ENCODE data around the gene PRSS2. TPM values are rescaled to one million over a fixed set of nuclear protein-coding genes. Genes with fewer than 3 reads are reported as not detected.
"Not testable (repeated sequence)": the region's sequence is repeated elsewhere in the genome, so short reads cannot be mapped to it uniquely, and the experiment has no call there.

Gene PRSS2
- total and polyA plus RNA-seq, 7 experiments from 2014 or later, result not detected

DNA sequence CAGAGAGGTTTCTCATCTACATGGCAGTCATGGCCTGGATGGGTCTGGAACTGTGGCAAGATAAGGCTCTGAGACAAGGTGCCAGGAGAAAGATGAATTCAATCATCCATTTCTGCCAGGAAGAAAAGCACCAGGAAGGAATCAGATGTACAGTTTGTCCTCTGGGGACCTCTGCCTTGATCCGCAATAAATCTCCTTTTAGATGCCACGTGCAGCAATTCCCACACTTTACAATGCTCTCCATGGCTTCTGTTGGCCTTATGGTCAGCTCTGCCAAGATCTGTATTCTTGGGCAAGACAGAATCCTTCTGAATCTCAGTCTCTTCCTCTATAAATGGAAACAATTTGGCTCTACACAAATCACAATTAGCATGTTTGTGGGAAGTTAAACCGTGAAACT, 12.5 kb upstream of the PRSS2 start:
- ATAC-seq, result not testable (repeated sequence)

DNA sequence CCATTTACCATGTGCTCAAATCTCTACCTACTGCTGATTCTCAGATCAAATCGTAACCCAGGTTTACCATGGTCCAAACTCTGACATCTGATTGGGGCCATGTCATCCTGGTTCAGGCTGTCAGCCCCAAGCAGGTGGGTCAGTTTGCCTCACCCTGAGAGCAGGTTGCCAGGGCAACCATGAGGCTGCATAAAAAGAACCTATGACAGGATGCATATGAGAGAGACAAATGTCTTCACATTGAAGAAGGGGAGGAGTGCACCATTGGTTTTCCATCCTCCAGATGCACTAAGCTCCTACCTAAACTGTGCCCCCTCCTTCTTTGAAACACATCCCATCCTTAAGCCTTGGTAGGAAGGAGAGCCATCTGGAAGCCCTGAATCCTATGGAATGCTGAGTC, 11.3 kb upstream of the PRSS2 start:
- CTCF ChIA-PET, result no interaction called here
- H3K9me3 Mint-ChIP-seq, result no peaks in the 10 kb centered on the region
- Histone ChIP-seq H3K27me3 (ENCODE audit: control insufficient read depth in 2 of 2, insufficient read depth in 2 of 2, low read length in 2 of 2) (no peaks in the 10 kb centered on the region), H3K4me3 (ENCODE audit: low read length) (no peak overlapping the region), H3K4me1 (ENCODE audit: control insufficient read depth in 2 of 2, insufficient read depth in 2 of 2, low read length in 2 of 2) (no peaks in the 10 kb centered on the region), H3K36me3 (ENCODE audit: control insufficient read depth in 2 of 3, insufficient read depth in 3 of 3, low read length in 3 of 3) (no peaks in the 10 kb centered on the region), H3K9me3 (ENCODE audit: control insufficient read depth in 2 of 3, low read length in 3 of 3) (no peaks in the 10 kb centered on the region), H3K27ac (ENCODE audit: low read depth, low read length) (no peak overlapping the region)
- POLR2A ChIA-PET, result no interaction called here
- intact Hi-C loops (cut with micrococcal nuclease), result no loop called here
- peaks cover 0 to 3% (median 0%) of the 10 kb centered on the region in 5 donors for H3K27me3 Mint-ChIP-seq
- no peak for DNase-seq
- H3K4me3 Mint-ChIP-seq, result no peak overlapping the region
- no peaks in the 10 kb centered on the region for H3K36me3 Mint-ChIP-seq
- no peak for ATAC-seq
- H3K4me1 Mint-ChIP-seq, result peaks cover 0 to 3% (median 0%) of the 10 kb centered on the region in 7 donors
- H3K27ac Mint-ChIP-seq, result no peak overlapping the region

More for the DNA sequence above, 12.5 kb upstream of the PRSS2 start:
- H3K27ac Mint-ChIP-seq; H3K4me1 ChIP-seq (ENCODE audit: control insufficient read depth in 2 of 2, insufficient read depth in 2 of 2, low read length in 2 of 2); H3K36me3 Mint-ChIP-seq; intact Hi-C loops (cut with micrococcal nuclease); DNase-seq; H3K4me3 ChIP-seq (ENCODE audit: low read length); H3K27me3 ChIP-seq (ENCODE audit: control insufficient read depth in 2 of 2, insufficient read depth in 2 of 2, low read length in 2 of 2); H3K27ac ChIP-seq (ENCODE audit: low read depth, low read length); H3K4me3 Mint-ChIP-seq; CTCF ChIA-PET; H3K27me3 Mint-ChIP-seq; H3K9me3 ChIP-seq (ENCODE audit: control insufficient read depth in 2 of 3, low read length in 3 of 3); H3K4me1 Mint-ChIP-seq; H3K9me3 Mint-ChIP-seq; POLR2A ChIA-PET; H3K36me3 ChIP-seq (ENCODE audit: control insufficient read depth in 2 of 3, insufficient read depth in 3 of 3, low read length in 3 of 3): not testable (repeated sequence)

DNA sequence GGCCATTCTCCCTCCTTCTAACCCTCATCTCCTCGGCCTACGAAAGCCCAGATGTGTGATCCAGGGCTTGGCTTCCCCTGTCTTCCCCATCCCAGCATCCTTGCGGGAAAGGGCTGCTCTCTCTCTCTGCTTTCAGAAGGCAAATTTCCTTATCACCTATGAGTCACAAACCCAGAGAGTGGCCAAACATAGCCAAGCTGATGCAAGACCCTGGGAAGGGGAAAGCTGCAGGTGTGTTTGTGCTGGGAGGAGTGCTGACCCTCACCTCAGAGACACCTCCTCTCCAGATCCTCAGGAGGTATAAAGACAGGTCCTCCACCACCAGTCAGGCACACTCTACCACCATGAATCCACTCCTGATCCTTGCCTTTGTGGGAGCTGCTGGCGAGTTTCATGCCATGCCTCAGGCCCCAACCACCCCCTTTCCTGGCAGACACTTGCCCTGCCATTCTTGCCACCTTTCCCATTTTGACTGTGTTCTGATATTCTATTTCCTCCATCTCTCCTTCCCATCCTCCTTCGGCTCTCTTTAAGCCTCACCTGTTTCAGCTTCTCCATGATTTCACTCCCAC, 10.6 kb upstream of the PRSS2 start:
- CTCF ChIA-PET, result no interaction called here
- no peaks in the 10 kb centered on the region for H3K9me3 Mint-ChIP-seq
- ATAC-seq (no peak), DNase-seq (no peak)
- no peaks in the 10 kb centered on the region for H3K27me3 ChIP-seq (ENCODE audit: control insufficient read depth in 2 of 2, insufficient read depth in 2 of 2, low read length in 2 of 2)
- no peaks in the 10 kb centered on the region for H3K36me3 ChIP-seq (ENCODE audit: control insufficient read depth in 2 of 3, insufficient read depth in 3 of 3, low read length in 3 of 3)
- no peak overlapping the region for H3K4me3 Mint-ChIP-seq
- H3K27ac Mint-ChIP-seq, result no peak overlapping the region
- intact Hi-C loops (cut with micrococcal nuclease), result no loop called here
- peaks cover 0 to 3% (median 0%) of the 10 kb centered on the region in 7 donors for H3K4me1 Mint-ChIP-seq
- no peak overlapping the region for H3K4me3 ChIP-seq (ENCODE audit: low read length)
- POLR2A ChIA-PET, result no interaction called here
- H3K9me3 ChIP-seq (ENCODE audit: control insufficient read depth in 2 of 3, low read length in 3 of 3), result no peaks in the 10 kb centered on the region
- no peak overlapping the region for H3K27ac ChIP-seq (ENCODE audit: low read depth, low read length)
- no peaks in the 10 kb centered on the region for H3K36me3 Mint-ChIP-seq
- H3K4me1 ChIP-seq (ENCODE audit: control insufficient read depth in 2 of 2, insufficient read depth in 2 of 2, low read length in 2 of 2), result no peaks in the 10 kb centered on the region
- H3K27me3 Mint-ChIP-seq, result peaks cover 0 to 3% (median 0%) of the 10 kb centered on the region in 5 donors

DNA sequence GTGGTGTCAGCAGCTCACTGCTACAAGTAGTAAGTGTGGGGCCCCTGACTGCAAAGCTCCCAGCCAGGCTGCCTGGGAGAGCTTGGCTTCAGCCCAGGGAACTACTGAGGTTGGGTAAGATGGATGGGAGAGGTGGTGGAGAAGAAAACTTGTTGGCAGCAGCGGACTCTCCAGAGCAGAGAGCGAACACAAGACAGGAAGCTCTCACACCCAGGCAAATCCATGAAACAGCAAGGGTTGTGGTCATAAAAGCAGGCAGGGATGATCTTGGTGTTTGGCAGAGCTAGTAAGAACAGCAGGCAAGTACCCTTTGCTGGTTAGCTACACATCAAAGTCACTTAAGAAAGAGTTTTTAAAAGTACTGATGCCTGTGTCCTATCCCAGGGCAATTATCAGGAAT, 9.2 kb upstream of the PRSS2 start:
- H3K4me1 ChIP-seq (ENCODE audit: control insufficient read depth in 2 of 2, insufficient read depth in 2 of 2, low read length in 2 of 2); H3K9me3 ChIP-seq (ENCODE audit: control insufficient read depth in 2 of 3, low read length in 3 of 3); H3K27me3 Mint-ChIP-seq; H3K36me3 ChIP-seq (ENCODE audit: control insufficient read depth in 2 of 3, insufficient read depth in 3 of 3, low read length in 3 of 3); ATAC-seq; intact Hi-C loops (cut with micrococcal nuclease); H3K9me3 Mint-ChIP-seq; H3K27ac ChIP-seq (ENCODE audit: low read depth, low read length); DNase-seq; H3K4me1 Mint-ChIP-seq; POLR2A ChIA-PET; H3K27me3 ChIP-seq (ENCODE audit: control insufficient read depth in 2 of 2, insufficient read depth in 2 of 2, low read length in 2 of 2); H3K4me3 Mint-ChIP-seq; H3K36me3 Mint-ChIP-seq; H3K4me3 ChIP-seq (ENCODE audit: low read length); H3K27ac Mint-ChIP-seq: not testable (repeated sequence)
- CTCF ChIA-PET, result interaction anchor here (0.6 kb wide), 1 partner anchor 249 kb away, joined by 5 read pairs; no protein-coding TSS in a partner anchor

DNA sequence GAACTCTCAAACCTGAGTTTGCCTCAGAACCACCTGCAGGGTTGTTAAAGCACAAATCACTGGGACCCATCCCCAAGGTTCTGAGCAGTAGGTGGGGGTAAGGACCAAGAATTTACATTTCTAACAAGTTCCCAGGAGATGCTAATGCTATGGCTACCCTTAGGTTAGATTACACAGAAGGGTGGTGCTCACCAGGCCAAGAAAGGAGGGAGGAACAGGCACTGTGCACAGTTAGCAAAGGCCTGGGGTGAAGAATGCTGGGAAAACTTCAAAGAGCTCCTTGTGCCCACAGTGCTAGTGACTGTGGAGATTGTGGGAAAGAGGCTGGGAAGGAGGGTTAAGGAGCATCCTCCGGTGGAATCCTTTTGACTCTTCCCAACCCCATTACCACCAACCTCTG, 8.7 kb upstream of the PRSS2 start:
- no peak overlapping the region for H3K4me3 Mint-ChIP-seq
- no peaks in the 10 kb centered on the region for H3K9me3 Mint-ChIP-seq
- H3K27ac ChIP-seq (ENCODE audit: low read depth, low read length), result no peak overlapping the region
- CTCF ChIA-PET, result interaction anchor here (0.6 kb wide), 1 partner anchor 249 kb away, joined by 5 read pairs; no protein-coding TSS in a partner anchor
- POLR2A ChIA-PET, result no interaction called here
- H3K36me3 ChIP-seq (ENCODE audit: control insufficient read depth in 2 of 3, insufficient read depth in 3 of 3, low read length in 3 of 3), result no peaks in the 10 kb centered on the region
- DNase-seq (no peak), ATAC-seq (no peak)
- no peaks in the 10 kb centered on the region for H3K36me3 Mint-ChIP-seq
- peaks cover 0 to 3% (median 0%) of the 10 kb centered on the region in 7 donors for H3K4me1 Mint-ChIP-seq
- H3K27me3 ChIP-seq (ENCODE audit: control insufficient read depth in 2 of 2, insufficient read depth in 2 of 2, low read length in 2 of 2), result no peaks in the 10 kb centered on the region
- no peaks in the 10 kb centered on the region for H3K4me1 ChIP-seq (ENCODE audit: control insufficient read depth in 2 of 2, insufficient read depth in 2 of 2, low read length in 2 of 2)
- H3K27ac Mint-ChIP-seq, result no peak overlapping the region
- H3K27me3 Mint-ChIP-seq, result peaks cover 0 to 3% (median 0%) of the 10 kb centered on the region in 5 donors
- H3K4me3 ChIP-seq (ENCODE audit: low read length), result no peak overlapping the region
- no peaks in the 10 kb centered on the region for H3K9me3 ChIP-seq (ENCODE audit: control insufficient read depth in 2 of 3, low read length in 3 of 3)
- intact Hi-C loops (cut with micrococcal nuclease), result no loop called here

DNA sequence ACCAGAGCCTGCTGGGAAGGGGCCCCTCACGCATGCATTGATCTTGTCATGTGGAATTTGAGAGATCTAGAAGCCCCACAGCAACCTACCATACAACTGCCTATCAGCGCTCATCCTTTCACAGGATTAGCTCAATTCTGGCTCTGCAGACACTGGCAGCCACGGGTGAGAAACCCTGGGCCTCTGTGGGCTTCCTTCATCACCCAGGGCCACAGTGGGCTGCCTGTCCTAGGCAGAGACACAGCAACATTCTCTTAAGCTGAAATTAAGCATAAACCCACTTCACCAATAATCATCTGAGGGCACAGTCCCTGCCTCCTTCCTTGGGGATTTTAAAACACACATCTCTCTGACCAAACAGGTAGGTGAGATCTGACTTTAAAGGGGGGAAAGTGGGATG, 3.3 kb upstream of the PRSS2 start:
- H3K27me3 ChIP-seq (ENCODE audit: control insufficient read depth in 2 of 2, insufficient read depth in 2 of 2, low read length in 2 of 2), result no peaks in the 10 kb centered on the region
- no peak overlapping the region for H3K27ac ChIP-seq (ENCODE audit: low read depth, low read length)
- DNase-seq (no peak), ATAC-seq (no peak)
- no peak overlapping the region for H3K4me3 ChIP-seq (ENCODE audit: low read length)
- POLR2A ChIA-PET, result no interaction called here
- CTCF ChIA-PET, result no interaction called here
- no peaks in the 10 kb centered on the region for H3K4me1 ChIP-seq (ENCODE audit: control insufficient read depth in 2 of 2, insufficient read depth in 2 of 2, low read length in 2 of 2)
- peaks cover 0 to 5% (median 0%) of the 10 kb centered on the region in 5 donors for H3K27me3 Mint-ChIP-seq
- no peaks in the 10 kb centered on the region for H3K36me3 ChIP-seq (ENCODE audit: control insufficient read depth in 2 of 3, insufficient read depth in 3 of 3, low read length in 3 of 3)
- H3K9me3 ChIP-seq (ENCODE audit: control insufficient read depth in 2 of 3, low read length in 3 of 3), result no peaks in the 10 kb centered on the region
- H3K4me3 Mint-ChIP-seq, result no peak overlapping the region
- H3K4me1 Mint-ChIP-seq, result peaks cover 0 to 14% (median 2%) of the 10 kb centered on the region in 7 donors
- H3K36me3 Mint-ChIP-seq, result no peaks in the 10 kb centered on the region
- no peak overlapping the region for H3K27ac Mint-ChIP-seq
- no peaks in the 10 kb centered on the region for H3K9me3 Mint-ChIP-seq
- intact Hi-C loops (cut with micrococcal nuclease), result no loop called here

DNA sequence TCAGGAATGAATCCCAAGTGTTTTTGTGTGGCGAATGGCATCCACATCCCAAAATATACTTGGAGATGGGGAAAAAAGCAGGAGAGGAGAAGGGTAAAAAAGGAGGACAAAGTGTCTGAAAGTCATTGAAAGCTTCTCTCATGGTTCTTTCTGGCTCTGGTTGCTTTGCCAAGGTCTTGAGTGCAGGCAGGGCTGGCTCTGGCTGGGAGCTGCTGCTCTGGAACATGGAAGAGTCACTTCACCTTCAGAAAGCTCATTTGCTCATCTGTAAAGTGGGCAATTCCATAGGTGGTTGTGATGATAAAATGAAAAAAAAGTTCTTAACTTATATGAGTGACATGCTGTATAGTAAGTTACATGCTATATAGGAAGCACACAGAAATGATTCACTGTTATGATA, 2.9 kb upstream of the PRSS2 start:
- CTCF ChIA-PET, result interaction anchor here (0.6 kb wide), 1 partner anchor 259 kb away, joined by 5 read pairs; no protein-coding TSS in a partner anchor
- Histone ChIP-seq H3K27ac (ENCODE audit: low read depth, low read length) (no peak overlapping the region), H3K27me3 (ENCODE audit: control insufficient read depth in 2 of 2, insufficient read depth in 2 of 2, low read length in 2 of 2) (no peaks in the 10 kb centered on the region), H3K9me3 (ENCODE audit: control insufficient read depth in 2 of 3, low read length in 3 of 3) (no peaks in the 10 kb centered on the region), H3K36me3 (ENCODE audit: control insufficient read depth in 2 of 3, insufficient read depth in 3 of 3, low read length in 3 of 3) (no peaks in the 10 kb centered on the region), H3K4me3 (ENCODE audit: low read length) (no peak overlapping the region), H3K4me1 (ENCODE audit: control insufficient read depth in 2 of 2, insufficient read depth in 2 of 2, low read length in 2 of 2) (no peaks in the 10 kb centered on the region)
- DNase-seq, result no peak
- Mint-ChIP-seq H3K27me3 (peaks cover 0 to 5% (median 0%) of the 10 kb centered on the region in 5 donors), H3K9me3 (no peaks in the 10 kb centered on the region), H3K4me1 (peaks cover 0 to 14% (median 2%) of the 10 kb centered on the region in 7 donors), H3K36me3 (no peaks in the 10 kb centered on the region), H3K27ac (no peak overlapping the region), H3K4me3 (no peak overlapping the region)
- POLR2A ChIA-PET, result no interaction called here
- ATAC-seq, result no peak
- intact Hi-C loops (cut with micrococcal nuclease), result no loop called here
